Measurements from ENCODE around the gene MRPL39.

MRPL39 gene

GRCh38 chr21:25552856-25553255 lies 54.4 kb downstream of the MRPL39 start:
- in situ Hi-C loops (cut with HindIII; ENCODE audit: low sequenced_read_pairs): no loop called here
- no peak for DNase-seq (ENCODE audit: low read depth)
- TF ChIP-seq CTCF (IDR thresholded peaks at IDR 0.05; ENCODE audit: low read depth, low read length, missing control alignments): no peak
- no peak overlapping the region for H3K4me3 ChIP-seq (ENCODE audit: low read depth, low read length)

DNA sequence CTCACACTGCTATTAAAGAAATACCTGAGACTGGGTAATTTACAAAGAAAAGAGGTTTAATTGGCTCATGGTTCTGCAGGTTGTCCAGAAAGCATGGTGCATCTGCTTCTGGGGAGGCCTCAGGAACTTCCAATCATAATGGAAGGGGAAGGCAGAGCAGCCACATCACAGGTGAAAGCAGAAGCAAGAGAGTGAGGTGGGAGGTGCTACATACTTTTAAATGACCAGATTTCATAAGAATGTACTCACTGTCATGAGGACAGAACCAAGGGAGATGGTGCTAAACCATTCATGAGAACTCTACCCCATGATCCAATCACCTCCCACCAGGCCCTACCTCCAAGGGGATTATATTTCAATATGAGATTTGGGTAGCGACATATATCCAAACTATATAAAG lies 55.7 kb downstream of the MRPL39 start:
- in situ Hi-C loops (cut with HindIII; ENCODE audit: low sequenced_read_pairs): no loop called here
- DNase-seq (ENCODE audit: low read depth): no peak
- H3K4me3 ChIP-seq (ENCODE audit: low read depth, low read length): no peak overlapping the region
- no peak for TF ChIP-seq CTCF (IDR thresholded peaks at IDR 0.05; ENCODE audit: low read depth, low read length, missing control alignments)

GRCh38 chr21:25550352-25551120 lies 56.7 kb downstream of the MRPL39 start:
- in situ Hi-C loops (cut with HindIII; ENCODE audit: low sequenced_read_pairs): no loop called here
- no peak overlapping the region for H3K4me3 ChIP-seq (ENCODE audit: low read depth, low read length)
- no peak for TF ChIP-seq CTCF (IDR thresholded peaks at IDR 0.05; ENCODE audit: low read depth, low read length, missing control alignments)
- no peak for DNase-seq (ENCODE audit: low read depth)

DNA sequence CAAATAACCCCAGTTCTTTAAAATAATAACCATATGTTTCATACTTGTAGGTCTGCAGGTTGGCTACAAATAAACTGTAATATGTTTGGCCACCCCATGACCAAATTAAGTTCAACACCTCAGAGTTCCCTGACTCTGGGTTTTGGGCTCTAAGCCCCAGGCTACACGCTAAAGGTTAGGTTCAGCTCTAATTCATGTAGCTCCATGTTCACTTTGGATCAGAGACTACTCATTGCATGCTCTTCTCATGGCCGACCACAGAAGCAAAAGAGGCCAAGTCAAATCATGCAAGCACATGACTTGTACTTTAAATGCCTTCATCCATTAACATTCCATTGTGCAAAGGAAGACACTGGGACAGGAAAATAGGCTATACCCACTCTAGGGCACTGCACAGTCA lies 66.2 kb downstream of the MRPL39 start:
- DNase-seq (ENCODE audit: low read depth): no peak
- in situ Hi-C loops (cut with HindIII; ENCODE audit: low sequenced_read_pairs): no loop called here
- no peak for TF ChIP-seq CTCF (IDR thresholded peaks at IDR 0.05; ENCODE audit: low read depth, low read length, missing control alignments)

GRCh38 chr21:25539606-25540005 lies 67.7 kb downstream of the MRPL39 start:
- no peak overlapping the region for H3K4me3 ChIP-seq (ENCODE audit: low read depth, low read length)
- DNase-seq (ENCODE audit: low read depth): no peak
- TF ChIP-seq CTCF (IDR thresholded peaks at IDR 0.05; ENCODE audit: low read depth, low read length, missing control alignments): no peak
- in situ Hi-C loops (cut with HindIII; ENCODE audit: low sequenced_read_pairs): no loop called here

More for the DNA sequence above, 66.2 kb downstream of the MRPL39 start:
- no peak overlapping the region for H3K4me3 ChIP-seq (ENCODE audit: low read depth, low read length)

GRCh38 chr21:25537174-25537573 lies 70.1 kb downstream of the MRPL39 start:
- no peak overlapping the region for H3K4me3 ChIP-seq (ENCODE audit: low read depth, low read length)
- TF ChIP-seq CTCF (IDR thresholded peaks at IDR 0.05; ENCODE audit: low read depth, low read length, missing control alignments): no peak
- DNase-seq (ENCODE audit: low read depth): no peak
- in situ Hi-C loops (cut with HindIII; ENCODE audit: low sequenced_read_pairs): no loop called here
